ENCODE results near the gene ADSS1. TPM values are rescaled to one million over a fixed set of nuclear protein-coding genes. Genes with fewer than 3 reads are reported as not detected.
A peak's percentile ranks its signal among the peaks of the same experiment; 100 is the strongest.

Gene ADSS1
- total RNA-seq, 1 donor from 2014 or later = 89.8 TPM

DNA sequence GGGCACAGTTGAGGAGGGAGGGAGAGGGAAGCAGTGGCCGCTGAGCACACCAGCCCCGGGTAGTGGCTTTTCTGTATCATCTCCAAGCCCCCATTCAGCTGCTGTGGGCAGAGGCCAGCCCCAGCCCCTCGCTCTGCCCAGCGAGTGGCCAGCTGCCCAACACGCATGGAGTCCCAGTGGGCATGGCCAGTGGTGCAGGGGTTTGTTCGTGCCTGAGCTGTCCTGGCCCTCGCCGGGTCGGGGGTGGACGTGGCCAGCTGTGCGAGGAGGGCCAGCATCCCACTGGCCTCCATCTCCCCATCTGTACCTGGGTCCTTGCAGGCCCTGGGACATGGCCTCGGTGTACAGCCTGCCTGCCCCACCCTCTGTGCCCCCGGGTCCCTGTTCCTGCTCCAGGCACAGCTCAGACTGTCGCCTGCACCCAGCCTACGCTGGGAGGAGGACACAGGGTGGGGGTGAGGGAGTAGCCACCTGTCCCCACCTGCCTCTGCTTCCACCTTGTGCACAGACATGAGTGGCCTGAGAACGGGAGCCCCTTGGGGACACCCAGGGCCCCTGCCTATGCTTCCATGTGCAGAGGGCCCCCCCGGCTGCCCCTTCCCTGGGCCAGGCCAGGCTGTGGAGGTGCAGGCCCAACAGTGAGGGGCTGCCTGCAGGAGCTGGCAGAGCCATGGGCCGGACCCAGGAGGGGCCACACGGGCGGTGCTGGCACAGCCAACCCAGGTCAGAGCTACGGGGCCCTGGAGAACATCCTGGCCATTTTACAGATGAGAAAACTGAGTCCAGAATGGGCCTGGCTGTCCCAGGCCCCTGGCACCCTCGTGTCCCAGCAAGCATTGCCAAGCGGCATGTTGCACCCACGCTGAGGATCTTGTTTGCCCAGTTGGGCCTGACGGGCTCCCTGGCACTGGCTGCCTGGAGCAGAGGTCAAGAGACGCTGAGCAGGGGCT, 30.3 kb upstream of the ADSS1 start:
- Histone ChIP-seq H3K4me3 (ENCODE audit: low read length in 3 of 3) (no peak overlapping the region), H3K27ac (ENCODE audit: low read depth, low read length) (no peak overlapping the region), H3K9ac (ENCODE audit: low read depth in 1 of 3, low read length in 3 of 3) (peak overlapping the region in 1 of 3 donors; percentile 16), H3K36me3 (ENCODE audit: control insufficient read depth in 3 of 3, insufficient read depth in 3 of 3, low read length in 3 of 3) (peaks cover 0 to 6% (median 0%) of the 10 kb centered on the region in 3 donors), H3K27me3 (ENCODE audit: control insufficient read depth in 3 of 3, insufficient read depth in 3 of 3, low read length in 3 of 3) (peaks cover 0 to 10% (median 0%) of the 10 kb centered on the region in 3 donors), H3K9me3 (ENCODE audit: control insufficient read depth in 3 of 3, low read length in 3 of 3) (no peaks in the 10 kb centered on the region), H3K4me1 (ENCODE audit: control insufficient read depth in 3 of 3, insufficient read depth in 3 of 3, low read length in 3 of 3) (peaks cover 55 to 82% (median 76%) of the 10 kb centered on the region in 3 donors)

DNA sequence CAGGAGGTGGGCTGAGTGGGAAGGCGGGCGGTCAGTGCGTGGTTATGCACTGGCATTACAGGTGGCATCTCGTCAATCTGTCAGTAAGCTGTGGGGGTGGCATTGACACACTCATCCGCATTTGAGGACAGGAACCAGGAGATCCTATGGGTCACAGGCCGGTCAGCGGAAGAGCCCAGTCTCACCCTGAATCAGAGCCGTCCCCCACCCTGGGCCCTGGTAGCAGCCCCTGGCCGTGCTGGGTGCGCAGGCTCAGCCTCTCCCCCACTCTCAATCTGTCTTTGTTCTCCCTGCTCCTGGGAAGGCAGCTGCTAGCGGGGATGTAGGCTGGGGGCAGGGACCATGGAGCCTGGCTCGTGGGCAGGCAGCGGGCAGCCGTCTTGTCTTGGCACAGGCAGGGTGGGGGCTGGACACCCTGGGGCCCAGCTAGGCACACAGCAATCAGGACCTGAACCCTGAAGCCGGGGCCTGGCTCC, 29.5 kb upstream of the ADSS1 start:
- Histone ChIP-seq H3K27ac (ENCODE audit: low read depth, low read length) (peak overlapping the region; percentile 19), H3K9ac (ENCODE audit: low read depth in 1 of 3, low read length in 3 of 3) (peak overlapping the region in 2 of 3 donors; percentile 10 to 45)

GRCh38 chr14:104694991-104695659, 28.9 kb upstream of the ADSS1 start:
- Histone ChIP-seq H3K4me1 (ENCODE audit: control insufficient read depth in 3 of 3, insufficient read depth in 3 of 3, low read length in 3 of 3) (peaks cover 57 to 85% (median 73%) of the 10 kb centered on the region in 3 donors), H3K27ac (ENCODE audit: low read depth, low read length) (peak overlapping the region; percentile 19), H3K4me3 (ENCODE audit: low read length in 3 of 3) (no peak overlapping the region), H3K27me3 (ENCODE audit: control insufficient read depth in 3 of 3, insufficient read depth in 3 of 3, low read length in 3 of 3) (peaks cover 0 to 12% (median 0%) of the 10 kb centered on the region in 3 donors), H3K36me3 (ENCODE audit: control insufficient read depth in 3 of 3, insufficient read depth in 3 of 3, low read length in 3 of 3) (peaks cover 0 to 6% (median 0%) of the 10 kb centered on the region in 3 donors), H3K9ac (ENCODE audit: low read depth in 1 of 3, low read length in 3 of 3) (peak overlapping the region in 2 of 3 donors; percentile 10 to 45), H3K9me3 (ENCODE audit: control insufficient read depth in 3 of 3, low read length in 3 of 3) (no peaks in the 10 kb centered on the region)

More for the DNA sequence above, 29.5 kb upstream of the ADSS1 start:
- Histone ChIP-seq H3K9me3 (ENCODE audit: control insufficient read depth in 3 of 3, low read length in 3 of 3) (no peaks in the 10 kb centered on the region), H3K4me1 (ENCODE audit: control insufficient read depth in 3 of 3, insufficient read depth in 3 of 3, low read length in 3 of 3) (peaks cover 59 to 85% (median 76%) of the 10 kb centered on the region in 3 donors), H3K27me3 (ENCODE audit: control insufficient read depth in 3 of 3, insufficient read depth in 3 of 3, low read length in 3 of 3) (peaks cover 0 to 12% (median 0%) of the 10 kb centered on the region in 3 donors), H3K36me3 (ENCODE audit: control insufficient read depth in 3 of 3, insufficient read depth in 3 of 3, low read length in 3 of 3) (peaks cover 0 to 6% (median 0%) of the 10 kb centered on the region in 3 donors), H3K4me3 (ENCODE audit: low read length in 3 of 3) (no peak overlapping the region)

DNA sequence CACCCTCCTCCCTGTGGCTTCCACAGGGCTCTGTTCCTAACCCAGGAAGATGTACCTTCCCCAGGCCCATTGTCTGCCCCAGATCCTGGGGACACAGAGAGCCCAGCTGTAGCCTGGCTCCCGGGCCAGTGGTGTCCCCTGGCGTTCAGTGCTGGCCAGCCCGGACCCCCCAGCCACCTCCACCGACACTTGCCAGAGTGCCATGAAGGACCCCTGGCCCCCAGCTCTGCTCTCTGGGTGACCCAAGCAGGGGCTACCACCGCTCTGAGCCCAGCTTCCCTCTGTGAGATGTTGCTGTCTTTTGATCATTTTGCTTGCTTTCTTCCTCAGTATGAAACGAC, 28.4 kb upstream of the ADSS1 start:
- Histone ChIP-seq H3K27me3 (ENCODE audit: control insufficient read depth in 3 of 3, insufficient read depth in 3 of 3, low read length in 3 of 3) (peaks cover 0 to 9% (median 0%) of the 10 kb centered on the region in 3 donors), H3K27ac (ENCODE audit: low read depth, low read length) (no peak overlapping the region), H3K36me3 (ENCODE audit: control insufficient read depth in 3 of 3, insufficient read depth in 3 of 3, low read length in 3 of 3) (peaks cover 0 to 6% (median 0%) of the 10 kb centered on the region in 3 donors), H3K9ac (ENCODE audit: low read depth in 1 of 3, low read length in 3 of 3) (peak overlapping the region in 1 of 3 donors; percentile 45), H3K4me3 (ENCODE audit: low read length in 3 of 3) (no peak overlapping the region), H3K4me1 (ENCODE audit: control insufficient read depth in 3 of 3, insufficient read depth in 3 of 3, low read length in 3 of 3) (peaks cover 52 to 83% (median 70%) of the 10 kb centered on the region in 3 donors), H3K9me3 (ENCODE audit: control insufficient read depth in 3 of 3, low read length in 3 of 3) (no peaks in the 10 kb centered on the region)

GRCh38 chr14:104696671-104697316, 27.2 kb upstream of the ADSS1 start:
- H3K9me3 ChIP-seq (ENCODE audit: control insufficient read depth in 3 of 3, low read length in 3 of 3) = no peaks in the 10 kb centered on the region
- H3K36me3 ChIP-seq (ENCODE audit: control insufficient read depth in 3 of 3, insufficient read depth in 3 of 3, low read length in 3 of 3) = peaks cover 1 to 6% (median 3%) of the 10 kb centered on the region in 3 donors
- H3K27ac ChIP-seq (ENCODE audit: low read depth, low read length) = no peak overlapping the region
- peaks cover 41 to 72% (median 59%) of the 10 kb centered on the region in 3 donors for H3K4me1 ChIP-seq (ENCODE audit: control insufficient read depth in 3 of 3, insufficient read depth in 3 of 3, low read length in 3 of 3)
- H3K4me3 ChIP-seq (ENCODE audit: low read length in 3 of 3) = no peak overlapping the region
- peak overlapping the region in 1 of 3 donors; percentile 45 for H3K9ac ChIP-seq (ENCODE audit: low read depth in 1 of 3, low read length in 3 of 3)
- peaks cover 0 to 9% (median 0%) of the 10 kb centered on the region in 3 donors for H3K27me3 ChIP-seq (ENCODE audit: control insufficient read depth in 3 of 3, insufficient read depth in 3 of 3, low read length in 3 of 3)

GRCh38 chr14:104697317-104697703, 26.7 kb upstream of the ADSS1 start:
- H3K4me1 ChIP-seq (ENCODE audit: control insufficient read depth in 3 of 3, insufficient read depth in 3 of 3, low read length in 3 of 3) = peaks cover 40 to 67% (median 54%) of the 10 kb centered on the region in 3 donors
- peaks cover 0 to 9% (median 0%) of the 10 kb centered on the region in 3 donors for H3K27me3 ChIP-seq (ENCODE audit: control insufficient read depth in 3 of 3, insufficient read depth in 3 of 3, low read length in 3 of 3)
- peak overlapping the region in 1 of 3 donors; percentile 45 for H3K9ac ChIP-seq (ENCODE audit: low read depth in 1 of 3, low read length in 3 of 3)
- no peak overlapping the region for H3K4me3 ChIP-seq (ENCODE audit: low read length in 3 of 3)
- peaks cover 3 to 6% (median 4%) of the 10 kb centered on the region in 3 donors for H3K36me3 ChIP-seq (ENCODE audit: control insufficient read depth in 3 of 3, insufficient read depth in 3 of 3, low read length in 3 of 3)
- H3K9me3 ChIP-seq (ENCODE audit: control insufficient read depth in 3 of 3, low read length in 3 of 3) = no peaks in the 10 kb centered on the region
- no peak overlapping the region for H3K27ac ChIP-seq (ENCODE audit: low read depth, low read length)

GRCh38 chr14:104697892-104698583, 26.0 kb upstream of the ADSS1 start:
- H3K4me1 ChIP-seq (ENCODE audit: control insufficient read depth in 3 of 3, insufficient read depth in 3 of 3, low read length in 3 of 3) = peaks cover 40 to 59% (median 47%) of the 10 kb centered on the region in 3 donors
- no peaks in the 10 kb centered on the region for H3K9me3 ChIP-seq (ENCODE audit: control insufficient read depth in 3 of 3, low read length in 3 of 3)
- H3K36me3 ChIP-seq (ENCODE audit: control insufficient read depth in 3 of 3, insufficient read depth in 3 of 3, low read length in 3 of 3) = peaks cover 6 to 8% (median 7%) of the 10 kb centered on the region in 3 donors
- H3K9ac ChIP-seq (ENCODE audit: low read depth in 1 of 3, low read length in 3 of 3) = peak overlapping the region in 1 of 3 donors; percentile 54
- H3K27me3 ChIP-seq (ENCODE audit: control insufficient read depth in 3 of 3, insufficient read depth in 3 of 3, low read length in 3 of 3) = peaks cover 0 to 9% (median 0%) of the 10 kb centered on the region in 3 donors
- H3K27ac ChIP-seq (ENCODE audit: low read depth, low read length) = no peak overlapping the region
- H3K4me3 ChIP-seq (ENCODE audit: low read length in 3 of 3) = no peak overlapping the region

- Histone ChIP-seq H3K4me1 (ENCODE audit: control insufficient read depth in 3 of 3, insufficient read depth in 3 of 3, low read length in 3 of 3) (peaks cover 40 to 59% (median 47%) of the 10 kb centered on the region in 3 donors), H3K27me3 (ENCODE audit: control insufficient read depth in 3 of 3, insufficient read depth in 3 of 3, low read length in 3 of 3) (peaks cover 0 to 9% (median 0%) of the 10 kb centered on the region in 3 donors), H3K36me3 (ENCODE audit: control insufficient read depth in 3 of 3, insufficient read depth in 3 of 3, low read length in 3 of 3) (peaks cover 8 to 16% (median 12%) of the 10 kb centered on the region in 3 donors), H3K4me3 (ENCODE audit: low read length in 3 of 3) (no peak overlapping the region), H3K27ac (ENCODE audit: low read depth, low read length) (no peak overlapping the region), H3K9ac (ENCODE audit: low read depth in 1 of 3, low read length in 3 of 3) (peak overlapping the region in 1 of 3 donors; percentile 70), H3K9me3 (ENCODE audit: control insufficient read depth in 3 of 3, low read length in 3 of 3) (no peaks in the 10 kb centered on the region)
These were observed 25.2 kb upstream of the ADSS1 start for GRCh38 chr14:104698688-104699425.
